AG04450 (cell line): ENCODE results near the gene SOX1. TPM values are rescaled to one million over a fixed set of nuclear protein-coding genes. Genes with fewer than 3 reads are reported as not detected.

Source experiments
- CTCF ChIA-PET: fragments of 300-600, 350-600 bp; formaldehyde crosslinking; extraction: SDS; loops from one replicate; lab custom pipeline; 2022; ENCODE audit warnings: antibody characterized with exemption, inconsistent platforms; lab: Charles Lee
- POLR2A ChIA-PET: fragments of 350-600 bp; formaldehyde crosslinking; extraction: SDS; loops from one replicate; lab custom pipeline; 2021; ENCODE audit warnings: antibody characterized with exemption, inconsistent platforms; lab: Yijun Ruan, JAX
- DNase-seq: peaks from one replicate; pipeline ENCODE4 v3.0.0-alpha.2; 2011; ENCODE audit warnings: low read depth, low spot score
- H3K27ac ChIP-seq: one replicate; pipeline ENCODE4 v1.5.1; 2012; ENCODE audit warnings: low read depth, low read length, control low read depth
- H3K27me3 ChIP-seq: one replicate; pipeline ENCODE4 v1.6.0; 2012; ENCODE audit warnings: low read length; ENCODE audit not compliant: control insufficient read depth, insufficient read depth
- H3K4me3 ChIP-seq: 2 replicates; pipeline ENCODE4 v1.5.1; 2011; ENCODE audit warnings: mild to moderate bottlenecking, low read depth, low read length, control low read depth
- H3K9me3 ChIP-seq: 2 replicates; pipeline ENCODE4 v1.5.1; 2012; ENCODE audit warnings: low read length; ENCODE audit not compliant: control insufficient read depth, insufficient read depth
- CTCF ChIP-seq: IDR thresholded peaks from 2 replicates; pipeline ENCODE4 v1.5.1; 2011; ENCODE audit warnings: low read depth, low read length, control low read depth, inconsistent platforms
- polyA plus RNA-seq: library from polyadenylated mRNA; depleted of rRNA; stranded (reverse); fragments of >200 nt; gene quantifications from 2 replicates; pipeline ENCODE4 v1.2.3, GENCODE V29; 2011
- small RNA-seq: library from RNA; depleted of rRNA; stranded (forward); fragments of <200 nt; gene quantifications from one replicate; pipeline ENCODE3, GENCODE V24; 2012; ENCODE audit warnings: low read depth; ENCODE audit not compliant: insufficient read length

The SOX1 gene
- polyA plus RNA-seq, 1 experiment, result not detected

- no peak for DNase-seq
- TF ChIP-seq CTCF, result no peak
- Histone ChIP-seq H3K27me3 (no peaks in the 10 kb centered on the region), H3K9me3 (peaks cover 70% of the 10 kb centered on the region), H3K4me3 (no peak overlapping the region), H3K27ac (no peak overlapping the region)
- POLR2A ChIA-PET, result no interaction called here
- CTCF ChIA-PET, result no interaction called here
These were observed 51.6 kb downstream of the SOX1 start for GRCh38 chr13:112118451-112119064.

- CTCF ChIA-PET, result no interaction called here
- no peak overlapping the region for H3K4me3 ChIP-seq
- POLR2A ChIA-PET, result interaction anchor here (0.6 kb wide), 1 partner anchor 397 kb away, joined by 3 read pairs; no protein-coding TSS in a partner anchor
These were observed 52.5 kb downstream of the SOX1 start for GRCh38 chr13:112119192-112120030.

GRCh38 chr13:112120031-112120373 is 53.1 kb downstream of the SOX1 start:
- CTCF ChIA-PET, result no interaction called here
- no peak for TF ChIP-seq CTCF
- DNase-seq, result no peak
- Histone ChIP-seq H3K27me3 (no peaks in the 10 kb centered on the region), H3K27ac (no peak overlapping the region), H3K9me3 (peaks cover 56% of the 10 kb centered on the region), H3K4me3 (no peak overlapping the region)
- POLR2A ChIA-PET, result interaction anchor here (0.6 kb wide), 1 partner anchor 397 kb away, joined by 3 read pairs; no protein-coding TSS in a partner anchor

More at GRCh38 chr13:112119192-112120030, 52.5 kb downstream of the SOX1 start:
- Histone ChIP-seq H3K9me3 (peaks cover 61% of the 10 kb centered on the region), H3K27ac (no peak overlapping the region), H3K27me3 (no peaks in the 10 kb centered on the region)
- no peak for TF ChIP-seq CTCF
- no peak for DNase-seq

Small RNA genes within 50 kb of the gene (small RNA-seq; reads per million reads assigned to genes)
- gene RF00287, result not detected
